HG02571 (cell line): ENCODE results near the gene GATAD2A.
"Not testable (repeated sequence)": the region's sequence is repeated elsewhere in the genome, so short reads cannot be mapped to it uniquely, and the experiment has no call there.

Source experiments
- ATAC-seq: cut with Tn5 transposase; IDR thresholded peaks from one replicate; pipeline ENCODE4 v1.9.1; 2021; ENCODE audit warnings: mild to moderate bottlenecking, moderate library complexity; ENCODE audit not compliant: unreplicated experiment

GATAD2A gene

GRCh38 chr19:19445911-19446361, 40.5 kb downstream of the GATAD2A start:
- ATAC-seq, result no peak

GRCh38 chr19:19446655-19447437, 41.4 kb downstream of the GATAD2A start:
- ATAC-seq, result no peak

DNA sequence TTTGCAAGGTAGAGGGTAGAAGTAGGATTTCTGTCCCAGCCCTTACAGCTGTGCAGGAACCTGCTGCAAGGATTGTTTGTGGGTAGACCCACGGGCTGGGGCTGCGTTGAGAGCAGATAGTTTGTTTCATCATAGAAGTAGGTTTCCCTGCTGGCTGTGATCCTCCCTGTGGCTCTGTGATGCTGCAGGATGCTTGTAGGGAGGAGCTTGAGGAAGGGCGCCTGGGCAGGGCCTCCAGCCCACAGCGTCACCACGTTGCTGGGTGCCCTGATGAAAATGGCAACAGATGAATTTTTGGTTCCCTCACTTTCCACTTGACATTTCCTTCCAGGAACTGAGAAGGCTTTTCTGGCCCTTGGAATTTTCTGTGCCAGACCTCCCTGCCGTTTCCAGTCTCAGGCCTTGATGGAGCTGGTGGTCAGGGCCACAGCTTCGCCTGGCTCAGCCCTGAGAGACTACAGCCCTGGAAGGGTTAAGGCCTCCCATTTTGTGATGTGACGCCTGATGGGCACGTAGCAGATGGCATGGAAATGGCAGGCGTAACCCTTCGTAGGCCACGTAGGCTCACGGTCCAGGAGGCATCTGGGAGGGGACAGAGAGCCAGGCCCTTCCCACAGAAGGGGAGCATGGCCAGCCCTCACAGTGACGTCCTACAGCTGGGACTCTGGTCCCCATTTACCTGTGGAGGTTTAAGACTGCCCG, 42.2 kb downstream of the GATAD2A start:
- no peak for ATAC-seq

DNA sequence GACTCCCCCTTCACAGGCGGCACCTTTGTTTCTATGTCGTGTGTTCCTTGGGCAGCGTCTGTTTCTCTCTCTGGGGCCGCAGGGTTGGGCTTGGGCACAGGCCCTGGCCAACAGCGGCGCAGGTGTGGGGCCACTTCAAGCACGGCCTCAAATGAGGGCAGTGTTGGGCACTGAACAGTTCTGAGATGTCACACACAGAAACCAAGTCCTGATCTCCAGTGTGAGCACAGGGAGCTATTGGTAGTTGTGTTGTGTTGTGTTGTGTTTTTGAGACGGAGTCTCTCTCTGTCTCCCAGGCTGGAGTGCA, 42.7 kb downstream of the GATAD2A start:
- no peak for ATAC-seq

GRCh38 chr19:19451429-19452242, 46.2 kb downstream of the GATAD2A start:
- no peak for ATAC-seq

GRCh38 chr19:19452243-19453124, 47.0 kb downstream of the GATAD2A start:
- no peak for ATAC-seq

DNA sequence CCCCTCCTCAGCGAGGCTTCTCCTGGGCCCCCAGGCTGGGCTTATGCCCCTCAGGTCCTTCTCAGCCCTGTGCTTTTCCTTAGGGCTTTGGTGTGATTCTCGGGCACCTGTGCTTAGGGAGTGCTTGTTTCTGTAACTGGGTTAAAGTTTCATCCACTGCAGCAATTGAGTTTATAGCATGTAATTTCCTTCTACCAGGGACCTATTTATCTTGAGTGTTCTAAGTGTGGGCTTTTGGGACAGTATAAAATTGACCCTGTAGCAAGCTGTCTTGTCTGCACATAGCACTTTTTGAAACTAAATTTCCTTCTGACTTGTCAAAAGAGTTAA, 47.6 kb downstream of the GATAD2A start:
- no peak for ATAC-seq

DNA sequence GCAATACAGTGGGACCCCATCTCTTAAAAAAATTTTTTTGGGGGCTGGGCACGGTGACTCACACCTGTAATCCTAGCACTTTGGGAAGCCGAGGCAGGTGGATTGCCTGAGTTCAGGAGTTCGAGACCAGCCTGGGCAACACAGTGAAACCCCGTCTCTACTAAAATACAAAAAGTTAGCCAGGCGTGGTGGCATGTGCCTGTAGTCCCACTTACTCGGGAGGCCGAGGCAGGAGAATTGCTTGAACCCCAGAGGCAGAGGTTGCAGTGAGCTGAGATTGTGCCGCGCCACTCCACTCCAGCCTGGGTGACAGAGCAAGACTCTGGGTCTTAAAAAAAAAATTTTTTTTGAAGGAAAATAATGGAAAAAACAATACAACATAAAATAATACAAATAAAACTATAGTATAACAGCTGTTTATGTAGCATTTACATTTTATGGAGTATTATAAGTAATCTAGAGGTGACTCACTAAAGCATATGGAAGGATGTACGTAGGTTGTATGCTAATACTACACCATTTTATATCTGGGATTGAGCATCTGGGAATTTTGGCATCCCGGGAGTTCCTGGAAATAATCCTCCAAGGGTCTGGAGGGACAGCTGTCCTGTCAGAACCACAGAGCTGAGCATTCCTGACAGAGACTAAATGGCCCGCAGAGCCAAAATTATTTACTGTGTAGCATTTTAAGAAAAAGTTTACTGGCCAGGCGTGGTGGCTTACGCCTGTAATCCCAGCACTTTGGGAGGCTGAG, 49.9 kb downstream of the GATAD2A start:
- ATAC-seq, result not testable (repeated sequence)

DNA sequence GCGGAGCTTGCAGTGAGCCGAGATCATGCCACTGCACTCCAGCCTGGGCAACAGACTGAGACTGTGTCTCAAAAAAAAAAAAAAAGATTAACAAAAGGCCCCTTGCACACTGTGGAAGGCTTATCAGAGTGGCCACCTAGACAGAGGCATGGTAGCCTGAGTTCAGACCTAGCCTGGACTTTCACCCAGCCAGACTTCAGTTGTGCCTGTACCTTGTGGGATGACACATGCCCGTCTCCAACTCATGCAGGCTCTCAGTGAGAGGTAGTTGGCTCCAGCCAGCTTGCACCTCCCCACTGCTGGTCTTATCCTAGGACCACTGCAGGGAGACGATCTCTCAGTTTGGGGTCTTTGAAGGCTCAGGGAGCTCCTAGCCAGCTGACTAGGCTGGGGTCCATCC, 52.2 kb downstream of the GATAD2A start:
- ATAC-seq, result no peak

DNA sequence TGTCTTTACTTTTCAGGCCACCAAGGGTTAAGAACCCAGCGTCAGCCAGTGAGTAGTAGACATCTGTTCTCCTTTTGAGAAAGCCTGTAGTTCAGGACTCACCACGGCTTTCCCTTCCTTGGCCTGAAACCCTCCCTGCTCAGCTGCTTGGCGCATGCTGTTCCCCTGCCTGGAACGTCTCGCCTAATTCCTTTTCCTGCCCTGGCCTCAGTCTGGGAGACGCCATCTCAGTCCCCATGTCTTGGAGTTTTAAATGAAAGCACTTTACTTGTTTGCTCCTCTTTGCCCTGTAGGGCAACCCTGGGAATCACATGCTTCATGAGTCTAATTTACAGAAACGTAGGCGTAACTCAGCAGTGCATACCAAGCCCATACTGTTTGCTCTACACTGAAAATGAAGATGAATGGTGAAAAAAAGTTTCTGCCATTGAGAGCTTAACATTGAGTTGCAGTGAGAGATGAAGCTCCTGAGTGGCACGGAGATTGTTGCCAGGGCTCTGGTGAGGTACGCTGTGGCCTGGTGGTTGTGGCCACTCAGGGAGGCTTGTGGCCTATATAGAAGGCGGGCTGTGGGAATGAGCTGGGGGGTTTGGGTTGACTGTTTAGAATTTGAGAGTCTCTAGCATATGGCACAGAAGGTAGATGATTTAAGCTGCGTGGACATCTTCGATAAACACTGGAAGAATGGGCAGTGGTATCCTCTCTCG, 52.8 kb downstream of the GATAD2A start:
- ATAC-seq, result no peak

GRCh38 chr19:19459073-19459472, 53.6 kb downstream of the GATAD2A start:
- no peak for ATAC-seq

- no peak for ATAC-seq
These were observed 54.3 kb downstream of the GATAD2A start for GRCh38 chr19:19459707-19460251.

DNA sequence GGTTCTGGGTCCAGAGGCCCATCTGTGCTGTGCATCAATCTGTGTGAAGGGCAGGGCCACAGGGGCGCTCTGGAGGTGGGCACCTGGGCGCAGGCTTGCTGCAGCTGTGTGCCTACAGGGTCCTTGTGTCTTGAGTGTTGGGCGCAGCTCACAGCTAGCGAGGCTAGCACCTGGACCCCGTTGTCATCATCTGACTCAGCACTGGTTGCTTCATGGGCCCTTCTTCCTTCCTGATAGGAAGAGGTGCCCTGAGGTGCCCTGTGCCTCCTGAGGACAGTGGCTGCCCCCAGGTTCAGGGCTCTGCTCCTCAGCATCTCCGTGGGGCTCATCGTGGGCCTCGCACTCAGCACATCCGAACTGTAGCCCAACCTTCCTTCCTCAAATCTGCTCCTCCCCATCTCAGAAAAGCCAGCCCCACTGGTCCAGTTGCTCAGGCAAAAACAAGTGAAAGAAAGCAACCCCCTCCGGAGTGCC, 54.8 kb downstream of the GATAD2A start:
- no peak for ATAC-seq

- ATAC-seq, result no peak
These were observed 55.3 kb downstream of the GATAD2A start for GRCh38 chr19:19460761-19461265.

- ATAC-seq, result no peak
These were observed 55.8 kb downstream of the GATAD2A start for GRCh38 chr19:19461306-19461670.

GRCh38 chr19:19461671-19462622, 56.5 kb downstream of the GATAD2A start:
- ATAC-seq, result no peak

GRCh38 chr19:19463348-19464117, 58.1 kb downstream of the GATAD2A start:
- no peak for ATAC-seq
